ENCODE results near the gene TRAPPC2L.
A peak's percentile ranks its signal among the peaks of the same experiment; 100 is the strongest.

Gene TRAPPC2L

DNA sequence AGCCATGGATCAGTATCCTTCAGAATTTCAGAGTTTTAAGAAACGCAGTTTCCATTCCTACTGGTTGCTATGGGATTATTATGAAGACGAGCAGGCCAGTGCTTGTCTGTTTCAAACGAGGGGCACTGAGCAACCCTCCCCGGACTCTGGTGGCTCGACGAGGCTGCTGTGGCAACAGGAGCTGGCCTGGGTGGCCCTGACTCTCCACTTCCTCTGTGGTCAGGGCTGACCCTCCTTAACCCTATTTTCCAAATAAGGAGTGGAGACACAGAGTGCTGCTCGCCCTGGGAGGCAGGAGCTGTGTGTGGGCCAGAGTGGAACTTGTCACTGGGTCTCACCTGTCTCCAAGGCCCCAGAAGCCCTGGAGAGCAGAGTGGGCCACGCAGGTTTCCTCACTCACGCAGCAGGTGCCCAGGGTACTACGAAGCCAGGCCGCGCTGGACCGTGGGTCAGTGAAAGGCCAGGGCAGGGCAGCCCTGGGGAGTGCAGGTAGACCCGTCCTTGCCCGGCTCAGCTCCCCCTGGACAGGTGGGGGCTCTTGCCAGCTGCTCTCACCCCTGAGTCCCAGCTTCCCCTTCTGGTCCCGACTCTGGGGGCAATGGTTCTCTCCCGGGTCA, 3.5 kb upstream of the TRAPPC2L start:
- H2BK15ac ChIP-seq (ENCODE audit: low read length) = no peak overlapping the region
- H3K23ac ChIP-seq (ENCODE audit: low read depth, low read length, poor library complexity) = no peak overlapping the region
- no peaks in the 10 kb centered on the region for H3K9me3 ChIP-seq (replicated peaks in 1 of 2; ENCODE audit: control insufficient read depth in 2 of 2, insufficient read depth in 1 of 2, low read depth in 1 of 2, low read length in 2 of 2)
- no peak overlapping the region for H2BK12ac ChIP-seq (ENCODE audit: low read length)
- peaks cover 16% of the 10 kb centered on the region for H3K79me1 ChIP-seq (ENCODE audit: low read depth, low read length)
- no peak overlapping the region for H3K4me2 ChIP-seq (ENCODE audit: insufficient read depth, low read length, poor library complexity, severe bottlenecking)
- H4K91ac ChIP-seq (ENCODE audit: low read depth, low read length, poor library complexity) = no peak overlapping the region
- no peak overlapping the region for H3K27ac ChIP-seq (replicated peaks; ENCODE audit: low read length)
- no peak overlapping the region for H2BK120ac ChIP-seq (ENCODE audit: low read depth, low read length)
- H4K8ac ChIP-seq (ENCODE audit: low read depth, low read length) = no peak overlapping the region
- H3K27me3 ChIP-seq (ENCODE audit: control insufficient read depth in 3 of 3, insufficient read depth in 3 of 3, low read depth in 1 of 3, low read length in 3 of 3) = no peaks in the 10 kb centered on the region
- WGBS, 2 donors (ENCODE audit: extremely low coverage in 2 of 2, insufficient read length in 2 of 2, insufficient replicate concordance in 1 of 2) = no CpG with 5 or more reads among the region's 17 CpGs
- no peak for DNase-seq (ENCODE audit: low spot score)
- peaks cover 11 to 26% of the 10 kb centered on the region in 2 donors for H3K4me1 ChIP-seq (ENCODE audit: control insufficient read depth in 2 of 2, insufficient read depth in 1 of 2, low read depth in 1 of 2, low read length in 2 of 2)
- no peak overlapping the region for H2BK5ac ChIP-seq (ENCODE audit: low read length)
- H2AFZ ChIP-seq (ENCODE audit: low read length) = no peak overlapping the region
- H2AK5ac ChIP-seq (ENCODE audit: low read depth, low read length) = no peak overlapping the region
- peaks cover 0 to 5% of the 10 kb centered on the region in 2 donors for H3K36me3 ChIP-seq (replicated peaks in 1 of 2; ENCODE audit: control insufficient read depth in 2 of 2, insufficient read depth in 2 of 2, low read length in 2 of 2)
- H3K14ac ChIP-seq (ENCODE audit: low read length) = no peak overlapping the region
- no peak overlapping the region for H3K9ac ChIP-seq (ENCODE audit: low read depth, low read length, poor library complexity)
- no peak overlapping the region for H3K18ac ChIP-seq (ENCODE audit: low read length)
- no peak overlapping the region for H3K4ac ChIP-seq (ENCODE audit: low read length)
- H3K4me3 ChIP-seq (ENCODE audit: low read length in 2 of 2) = no peak overlapping the region

DNA sequence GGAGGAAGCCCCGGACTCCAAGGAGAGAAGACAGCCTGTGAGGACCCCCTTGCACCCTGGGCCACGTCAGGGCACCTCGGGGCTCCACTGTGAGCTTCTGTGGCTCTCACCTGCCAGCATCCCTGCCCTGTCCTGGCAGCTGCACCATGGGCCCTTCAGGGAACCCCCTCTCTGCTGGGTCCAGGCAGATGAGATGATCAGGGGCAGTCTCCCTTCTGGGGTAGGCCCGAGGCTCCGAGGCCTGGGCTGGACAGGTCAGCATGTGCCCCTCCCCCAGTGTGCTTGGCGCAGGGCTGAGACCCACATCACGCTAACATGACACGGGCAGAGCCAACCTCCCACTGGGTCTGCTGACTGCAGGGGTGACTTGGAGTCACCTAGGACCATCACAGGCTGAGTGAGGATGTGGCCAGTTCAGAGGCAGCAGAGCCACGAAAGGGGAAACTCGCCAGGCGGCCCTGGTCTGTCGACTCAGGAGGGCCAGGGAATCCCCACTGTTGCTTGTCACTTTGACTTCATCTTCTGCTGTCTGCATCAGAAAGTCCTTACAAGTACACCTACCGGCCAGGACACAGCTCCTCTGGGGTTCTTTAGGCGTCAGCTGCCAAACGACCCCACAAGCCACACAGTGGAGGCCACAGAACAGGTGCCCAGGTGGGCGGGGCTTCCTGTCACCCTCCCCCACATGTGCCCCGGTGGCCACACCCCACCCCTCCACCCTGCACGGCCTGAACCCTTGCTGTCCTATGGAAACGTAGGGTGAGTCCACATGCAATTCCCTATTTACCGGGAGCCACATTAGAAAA, 2.4 kb upstream of the TRAPPC2L start:
- H3K18ac ChIP-seq (ENCODE audit: low read length) = no peak overlapping the region
- H3K23ac ChIP-seq (ENCODE audit: low read depth, low read length, poor library complexity) = peak overlapping the region; percentile 27
- no CpG with 5 or more reads among the region's 20 CpGs for WGBS, 2 donors (ENCODE audit: extremely low coverage in 2 of 2, insufficient read length in 2 of 2, insufficient replicate concordance in 1 of 2)
- H3K36me3 ChIP-seq (replicated peaks in 1 of 2; ENCODE audit: control insufficient read depth in 2 of 2, insufficient read depth in 2 of 2, low read length in 2 of 2) = peaks cover 6 to 7% of the 10 kb centered on the region in 2 donors
- no peak overlapping the region for H3K4ac ChIP-seq (ENCODE audit: low read length)
- H2BK12ac ChIP-seq (ENCODE audit: low read length) = no peak overlapping the region
- no peak overlapping the region for H3K4me3 ChIP-seq (ENCODE audit: low read length in 2 of 2)
- H3K4me1 ChIP-seq (ENCODE audit: control insufficient read depth in 2 of 2, insufficient read depth in 1 of 2, low read depth in 1 of 2, low read length in 2 of 2) = peaks cover 11 to 26% of the 10 kb centered on the region in 2 donors
- H3K14ac ChIP-seq (ENCODE audit: low read length) = no peak overlapping the region
- no peak overlapping the region for H2BK15ac ChIP-seq (ENCODE audit: low read length)
- H2AK5ac ChIP-seq (ENCODE audit: low read depth, low read length) = no peak overlapping the region
- H3K27me3 ChIP-seq (ENCODE audit: control insufficient read depth in 3 of 3, insufficient read depth in 3 of 3, low read depth in 1 of 3, low read length in 3 of 3) = no peaks in the 10 kb centered on the region
- no peak overlapping the region for H3K4me2 ChIP-seq (ENCODE audit: insufficient read depth, low read length, poor library complexity, severe bottlenecking)
- H4K91ac ChIP-seq (ENCODE audit: low read depth, low read length, poor library complexity) = no peak overlapping the region
- no peaks in the 10 kb centered on the region for H3K9me3 ChIP-seq (replicated peaks in 1 of 2; ENCODE audit: control insufficient read depth in 2 of 2, insufficient read depth in 1 of 2, low read depth in 1 of 2, low read length in 2 of 2)
- peaks cover 16% of the 10 kb centered on the region for H3K79me1 ChIP-seq (ENCODE audit: low read depth, low read length)
- no peak overlapping the region for H2AFZ ChIP-seq (ENCODE audit: low read length)
- H3K27ac ChIP-seq (replicated peaks; ENCODE audit: low read length) = no peak overlapping the region
- H2BK120ac ChIP-seq (ENCODE audit: low read depth, low read length) = no peak overlapping the region
- DNase-seq (ENCODE audit: low spot score) = no peak
- no peak overlapping the region for H4K8ac ChIP-seq (ENCODE audit: low read depth, low read length)
- H2BK5ac ChIP-seq (ENCODE audit: low read length) = no peak overlapping the region
- peak overlapping the region; percentile 34 for H3K9ac ChIP-seq (ENCODE audit: low read depth, low read length, poor library complexity)

DNA sequence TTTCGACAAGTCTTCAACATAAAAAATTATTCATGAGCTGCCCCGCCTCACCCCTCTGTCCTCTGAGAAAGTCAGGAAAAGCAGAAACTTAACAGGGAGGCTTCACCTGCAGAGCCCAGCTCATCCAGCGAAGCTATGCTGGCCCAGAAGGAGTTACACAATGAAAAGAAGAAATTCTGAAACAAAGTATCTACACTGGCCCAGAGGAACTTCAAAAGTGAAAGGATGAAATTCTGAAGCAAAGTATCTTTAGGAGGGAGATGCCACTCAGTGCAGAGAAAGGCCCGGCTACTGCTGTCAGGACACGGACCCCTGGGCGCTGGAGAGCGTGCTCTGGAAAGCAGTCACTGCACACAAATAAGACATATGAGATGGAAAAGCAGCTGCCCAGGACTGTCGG, 1.8 kb upstream of the TRAPPC2L start:
- Histone ChIP-seq H3K79me1 (ENCODE audit: low read depth, low read length) (peaks cover 13% of the 10 kb centered on the region), H2BK5ac (ENCODE audit: low read length) (no peak overlapping the region), H2AK5ac (ENCODE audit: low read depth, low read length) (no peak overlapping the region), H4K91ac (ENCODE audit: low read depth, low read length, poor library complexity) (no peak overlapping the region), H3K23ac (ENCODE audit: low read depth, low read length, poor library complexity) (no peak overlapping the region), H3K4me1 (ENCODE audit: control insufficient read depth in 2 of 2, insufficient read depth in 1 of 2, low read depth in 1 of 2, low read length in 2 of 2) (peaks cover 11 to 26% of the 10 kb centered on the region in 2 donors), H3K9ac (ENCODE audit: low read depth, low read length, poor library complexity) (no peak overlapping the region), H3K27me3 (ENCODE audit: control insufficient read depth in 3 of 3, insufficient read depth in 3 of 3, low read depth in 1 of 3, low read length in 3 of 3) (no peaks in the 10 kb centered on the region), H3K27ac (replicated peaks; ENCODE audit: low read length) (no peak overlapping the region), H2AFZ (ENCODE audit: low read length) (no peak overlapping the region), H3K14ac (ENCODE audit: low read length) (no peak overlapping the region), H2BK120ac (ENCODE audit: low read depth, low read length) (no peak overlapping the region), H3K4me3 (ENCODE audit: low read length in 2 of 2) (no peak overlapping the region), H3K4ac (ENCODE audit: low read length) (no peak overlapping the region), H3K4me2 (ENCODE audit: insufficient read depth, low read length, poor library complexity, severe bottlenecking) (no peak overlapping the region), H3K18ac (ENCODE audit: low read length) (no peak overlapping the region), H4K8ac (ENCODE audit: low read depth, low read length) (no peak overlapping the region), H2BK15ac (ENCODE audit: low read length) (no peak overlapping the region), H2BK12ac (ENCODE audit: low read length) (no peak overlapping the region), H3K9me3 (replicated peaks in 1 of 2; ENCODE audit: control insufficient read depth in 2 of 2, insufficient read depth in 1 of 2, low read depth in 1 of 2, low read length in 2 of 2) (no peaks in the 10 kb centered on the region), H3K36me3 (replicated peaks in 1 of 2; ENCODE audit: control insufficient read depth in 2 of 2, insufficient read depth in 2 of 2, low read length in 2 of 2) (peaks cover 12 to 14% of the 10 kb centered on the region in 2 donors)
- 100% methylated on average over 1 of the region's 8 CpGs for WGBS, 2 donors (ENCODE audit: extremely low coverage in 2 of 2, insufficient read length in 2 of 2, insufficient replicate concordance in 1 of 2)
- DNase-seq (ENCODE audit: low spot score) = no peak

DNA sequence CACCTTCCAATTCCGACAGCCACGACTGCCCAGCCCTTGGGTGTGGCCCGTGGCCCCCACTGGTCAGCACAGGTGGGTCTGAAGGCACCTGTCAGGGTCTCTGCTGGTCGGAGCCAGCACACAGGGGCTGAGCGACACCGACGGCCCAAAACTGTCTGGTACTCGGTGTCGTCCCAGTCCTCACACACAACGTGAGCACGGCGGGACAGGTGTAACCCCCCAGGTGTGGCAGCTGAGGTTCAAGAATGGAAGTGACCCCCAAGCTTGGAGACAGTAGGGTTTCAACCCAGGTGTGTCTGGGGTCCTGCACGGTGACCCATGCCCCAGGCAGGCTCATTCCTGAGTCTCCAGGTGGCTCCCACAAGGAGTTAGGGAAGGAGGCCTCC, 1.2 kb upstream of the TRAPPC2L start:
- H3K4me2 ChIP-seq (ENCODE audit: insufficient read depth, low read length, poor library complexity, severe bottlenecking) = peak overlapping the region; percentile 92
- peaks cover 13% of the 10 kb centered on the region for H3K79me1 ChIP-seq (ENCODE audit: low read depth, low read length)
- H2AK5ac ChIP-seq (ENCODE audit: low read depth, low read length) = peak overlapping the region; percentile 74
- H2BK12ac ChIP-seq (ENCODE audit: low read length) = peak overlapping the region; percentile 49
- peak overlapping the region; percentile 75 for H3K23ac ChIP-seq (ENCODE audit: low read depth, low read length, poor library complexity)
- no peak overlapping the region for H2BK5ac ChIP-seq (ENCODE audit: low read length)
- H2BK120ac ChIP-seq (ENCODE audit: low read depth, low read length) = no peak overlapping the region
- H3K4me3 ChIP-seq (ENCODE audit: low read length in 2 of 2) = peak overlapping the region; percentile 52 to 87
- peak overlapping the region; percentile 46 for H3K4ac ChIP-seq (ENCODE audit: low read length)
- H2BK15ac ChIP-seq (ENCODE audit: low read length) = peak overlapping the region; percentile 45
- H3K27me3 ChIP-seq (ENCODE audit: control insufficient read depth in 3 of 3, insufficient read depth in 3 of 3, low read depth in 1 of 3, low read length in 3 of 3) = no peaks in the 10 kb centered on the region
- H3K27ac ChIP-seq (replicated peaks; ENCODE audit: low read length) = no peak overlapping the region
- WGBS, 2 donors (ENCODE audit: extremely low coverage in 2 of 2, insufficient read length in 2 of 2, insufficient replicate concordance in 1 of 2) = no CpG with 5 or more reads among the region's 13 CpGs
- H3K18ac ChIP-seq (ENCODE audit: low read length) = peak overlapping the region; percentile 86
- peaks cover 11 to 26% of the 10 kb centered on the region in 2 donors for H3K4me1 ChIP-seq (ENCODE audit: control insufficient read depth in 2 of 2, insufficient read depth in 1 of 2, low read depth in 1 of 2, low read length in 2 of 2)
- H3K14ac ChIP-seq (ENCODE audit: low read length) = peak overlapping the region; percentile 64
- H4K8ac ChIP-seq (ENCODE audit: low read depth, low read length) = no peak overlapping the region
- H3K36me3 ChIP-seq (replicated peaks in 1 of 2; ENCODE audit: control insufficient read depth in 2 of 2, insufficient read depth in 2 of 2, low read length in 2 of 2) = peaks cover 15 to 19% of the 10 kb centered on the region in 2 donors
- DNase-seq (ENCODE audit: low spot score) = no peak
- H3K9me3 ChIP-seq (replicated peaks in 1 of 2; ENCODE audit: control insufficient read depth in 2 of 2, insufficient read depth in 1 of 2, low read depth in 1 of 2, low read length in 2 of 2) = no peaks in the 10 kb centered on the region
- H2AFZ ChIP-seq (ENCODE audit: low read length) = no peak overlapping the region
- no peak overlapping the region for H4K91ac ChIP-seq (ENCODE audit: low read depth, low read length, poor library complexity)
- H3K9ac ChIP-seq (ENCODE audit: low read depth, low read length, poor library complexity) = peak overlapping the region; percentile 89

Data from neuronal stem cell (in vitro differentiated cells).